ENCODE data around the gene ZCCHC3.

- TF ChIP-seq POLR2A (IDR thresholded peaks at IDR 0.05), result no peak
- no peak for TF ChIP-seq CTCF (IDR thresholded peaks at IDR 0.05)
These were observed 27.0 kb downstream of the ZCCHC3 start for GRCh38 chr20:324177-325044.
